Stimulated activated CD4-positive, alpha-beta T cell treated with anti-CD3 and anti-CD28 coated beads, TNF-alpha, amount 100 ng/mL, for 48 hours (primary cell): ENCODE data around the gene CKAP2L.
"Not testable (repeated sequence)": the region's sequence is repeated elsewhere in the genome, so short reads cannot be mapped to it uniquely, and the experiment has no call there.

Source experiments
- DNase-seq, 3 donors: peaks; one replicate each; pipeline ENCODE4 v3.0.0-alpha.2; 2020; ENCODE audit warnings: low read depth in 3 of 3

Gene CKAP2L

DNA sequence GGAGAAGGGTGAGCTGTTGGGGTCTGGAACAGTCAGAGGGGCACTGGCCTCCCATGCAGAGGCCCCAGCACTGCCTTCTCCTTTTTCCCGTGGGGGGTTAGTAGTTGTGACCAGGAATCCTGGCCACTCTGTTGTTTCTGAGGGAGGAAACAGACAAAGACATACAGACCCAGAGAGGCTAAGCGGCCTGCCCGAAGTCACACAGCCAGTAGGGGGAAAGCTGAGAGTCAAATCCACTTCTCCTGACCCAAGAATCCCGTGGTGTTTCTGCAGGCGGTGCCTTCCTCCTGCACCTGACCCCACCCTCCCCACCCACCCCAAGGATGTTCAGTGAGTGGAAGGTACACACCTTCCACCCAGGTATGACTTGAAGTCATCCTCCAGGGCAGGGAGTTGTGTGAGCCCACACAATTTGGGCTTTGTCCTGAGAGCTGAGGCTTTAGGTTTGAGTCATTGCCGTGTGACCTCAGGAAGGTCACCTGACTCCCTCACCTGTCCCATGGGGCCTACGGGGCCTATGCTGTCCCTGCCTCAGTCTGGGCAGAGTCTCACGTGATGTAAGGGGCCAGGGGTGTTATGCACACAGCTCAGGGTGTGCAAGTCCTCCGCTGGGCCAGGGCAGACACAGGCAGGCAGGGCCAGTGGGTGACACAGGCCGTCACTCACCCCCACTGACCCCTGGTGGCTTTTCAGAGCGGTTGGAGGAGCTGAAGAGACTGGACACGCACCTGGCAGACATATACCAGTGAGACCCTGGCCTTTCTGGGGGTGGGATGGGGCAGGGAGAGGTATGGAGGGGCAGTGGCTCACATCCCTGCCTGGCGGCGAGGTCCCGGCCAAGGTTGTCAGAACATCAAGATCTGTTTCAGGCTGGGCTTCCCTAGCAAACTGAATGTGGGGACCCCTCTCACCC is 38.6 kb downstream of the CKAP2L start:
- DNase-seq: no peak

DNA sequence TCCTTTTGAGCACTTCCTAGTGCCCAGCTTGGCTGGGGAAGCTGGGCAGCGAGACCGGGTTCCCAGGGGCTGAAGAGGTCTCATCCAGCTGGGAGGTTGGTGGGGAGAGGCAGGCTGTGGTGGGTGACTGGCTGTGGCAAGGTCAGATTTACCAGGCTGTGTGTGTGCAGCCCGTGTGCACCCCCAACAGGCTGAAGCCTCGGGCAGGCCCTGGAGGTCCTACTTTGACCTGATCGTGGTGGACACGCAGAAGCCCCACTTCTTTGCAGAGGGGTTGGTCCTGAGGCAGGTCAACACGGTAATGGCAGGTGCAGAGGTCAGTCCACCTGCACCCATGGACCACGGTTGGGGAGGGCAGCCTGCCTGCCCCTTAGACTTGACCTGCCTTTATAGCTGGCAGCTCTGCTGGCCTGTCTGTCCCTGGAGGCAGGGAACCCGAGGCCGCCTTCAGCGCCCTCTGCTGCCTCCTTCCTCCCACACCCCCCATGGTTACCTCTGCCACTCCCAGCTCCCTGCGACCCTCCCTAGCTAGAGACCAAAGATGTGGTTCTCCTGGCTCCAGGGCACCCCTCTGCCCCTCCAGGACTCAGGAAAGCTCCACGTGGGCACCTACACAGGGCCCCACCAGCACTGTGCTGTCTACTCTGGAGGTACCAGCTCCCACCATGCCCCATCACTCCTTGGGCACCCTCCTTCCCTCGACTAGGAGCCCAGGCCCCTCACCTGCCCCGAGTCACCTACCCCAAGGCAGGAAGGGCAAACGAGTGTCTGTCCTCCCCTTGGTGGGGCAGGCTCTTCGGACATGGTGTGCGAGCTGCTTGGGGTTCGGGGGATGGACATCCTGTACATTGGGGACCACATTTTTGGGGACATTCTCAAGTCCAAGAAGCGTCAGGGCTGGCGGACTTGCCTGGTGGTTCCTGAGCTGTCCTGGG is 39.6 kb downstream of the CKAP2L start:
- no peak for DNase-seq

DNA sequence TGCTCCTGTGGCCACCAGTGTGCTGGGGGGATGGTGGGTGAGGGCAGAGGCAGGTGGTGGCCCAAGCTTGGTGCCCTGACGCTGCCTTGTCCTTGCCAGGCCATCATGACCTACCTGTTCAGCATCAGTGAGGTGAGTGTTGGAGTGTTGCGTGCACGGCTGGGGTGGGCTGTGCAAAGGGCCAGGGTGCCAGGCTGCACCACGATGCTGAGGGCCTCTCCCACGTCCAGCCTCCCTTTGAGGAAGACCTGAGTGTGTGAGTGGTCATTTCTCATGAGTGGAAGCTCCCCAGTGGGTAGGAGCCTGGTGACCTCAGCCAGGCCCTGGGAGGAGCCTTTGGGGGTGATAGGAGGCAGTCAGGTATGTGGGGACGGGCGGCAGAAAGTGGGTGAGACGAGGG is 40.4 kb downstream of the CKAP2L start:
- DNase-seq: no peak

DNA sequence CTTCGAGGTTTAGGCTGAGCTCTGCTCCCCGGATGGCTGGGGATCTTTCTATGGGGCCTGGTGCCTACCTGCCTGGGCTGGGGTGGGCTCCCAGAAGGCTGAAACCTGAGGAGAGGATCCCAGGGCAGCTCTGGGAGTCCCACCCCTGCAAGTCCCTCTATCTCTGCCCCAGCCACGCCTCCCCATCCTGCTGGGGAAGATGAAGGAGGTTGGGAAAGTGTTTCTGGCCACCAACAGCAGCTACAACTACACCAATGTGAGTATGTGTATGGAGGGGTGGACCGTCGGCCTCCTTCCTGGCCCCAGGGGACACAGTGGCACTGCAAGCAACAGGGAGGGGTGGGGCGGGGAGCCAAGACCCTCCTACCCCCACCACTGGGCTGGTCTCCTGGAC is 40.9 kb downstream of the CKAP2L start:
- no peak for DNase-seq

DNA sequence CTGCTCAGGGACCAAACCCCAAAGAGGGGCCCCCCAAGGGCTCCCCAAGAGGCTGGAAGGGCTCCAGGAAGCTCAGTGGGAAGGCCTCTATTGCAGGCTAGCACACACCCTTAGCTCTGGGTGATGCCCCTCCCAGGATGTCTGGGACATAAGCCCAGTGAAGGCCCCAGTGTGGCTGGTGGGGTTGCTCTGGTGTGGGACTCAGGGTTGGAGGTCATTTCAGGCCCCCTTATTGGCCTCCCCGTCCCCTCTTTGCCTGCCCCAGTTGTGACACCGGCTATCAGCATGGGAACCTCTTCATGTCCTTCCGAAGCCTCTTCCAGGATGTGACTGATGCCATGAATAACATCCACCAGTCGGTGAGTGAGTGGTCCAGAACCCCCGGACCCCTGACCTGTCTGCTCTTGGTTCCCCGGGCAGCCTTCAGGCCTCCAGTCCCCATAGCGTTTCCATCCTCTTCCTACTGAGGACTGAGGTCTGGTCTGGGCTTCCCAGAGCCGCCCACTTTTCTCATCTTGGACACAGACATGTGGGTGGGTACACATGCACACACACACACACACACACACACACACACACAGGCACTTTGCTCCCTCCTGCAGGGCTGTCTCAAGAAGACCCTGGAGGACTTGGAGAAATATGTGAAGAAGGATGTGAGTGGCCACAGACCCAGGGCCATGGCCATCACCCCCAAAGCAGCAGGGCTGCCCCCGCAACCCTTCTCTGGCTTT is 41.4 kb downstream of the CKAP2L start:
- no peak for DNase-seq

DNA sequence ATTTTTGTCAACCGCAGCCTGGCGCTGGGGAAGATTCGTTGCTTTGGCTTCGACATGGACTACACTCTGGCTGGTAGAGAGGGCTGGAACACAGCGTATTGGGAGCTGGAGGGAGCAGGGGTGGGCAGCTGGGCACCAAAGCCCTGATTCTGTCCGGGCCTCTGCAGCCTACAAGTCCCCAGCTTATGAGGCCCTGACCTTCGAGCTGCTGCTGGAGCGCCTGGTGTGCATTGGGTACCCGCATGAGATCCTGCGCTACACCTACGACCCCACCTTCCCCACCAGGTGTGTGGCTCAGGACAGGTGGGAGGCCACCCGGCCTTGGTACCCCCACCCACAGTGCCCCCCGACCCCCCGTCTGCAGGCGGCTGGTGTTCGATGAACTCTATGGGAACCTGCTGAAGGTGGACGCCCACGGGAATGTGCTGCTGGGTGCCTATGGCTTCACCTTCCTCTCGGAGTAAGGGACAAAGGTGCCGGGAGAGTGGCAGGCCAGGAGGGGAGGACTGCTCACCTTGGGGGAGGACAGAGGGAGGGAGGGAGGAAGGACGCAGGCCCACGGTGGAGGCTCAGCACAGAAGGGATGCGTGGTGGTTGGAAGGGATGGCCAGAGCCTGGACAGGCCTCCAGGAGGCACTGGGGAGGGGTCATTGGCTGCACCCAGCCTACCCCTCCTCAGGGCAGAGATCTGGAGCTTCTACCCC is 42.4 kb downstream of the CKAP2L start:
- no peak for DNase-seq

DNA sequence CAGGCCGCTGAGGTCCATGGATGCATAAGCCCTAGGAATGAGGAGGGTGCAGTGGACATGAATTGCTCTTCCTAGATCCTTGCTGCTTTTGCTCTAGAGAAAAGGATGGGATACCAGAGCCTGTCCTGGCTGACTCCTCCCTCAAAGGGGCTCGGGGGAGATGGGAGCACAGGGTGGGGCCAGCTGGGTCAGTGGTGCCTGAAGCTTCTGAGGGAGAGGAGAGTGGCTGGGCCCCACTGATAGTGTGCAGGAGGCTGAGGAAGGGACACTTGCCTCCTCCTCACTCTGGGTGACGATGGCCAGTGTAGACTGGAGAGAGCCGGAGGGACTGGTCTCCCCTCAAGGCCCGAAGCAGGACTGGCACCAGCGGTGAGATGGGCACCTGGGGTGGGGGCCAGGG is 43.6 kb downstream of the CKAP2L start, which contains the start of gene NT5DC4:
NT5DC4 (plus strand) TSS at position 236 of the 400 bp plus-strand sequence; CDS start at position 296, 60 bp downstream.
- no peak for DNase-seq

DNA sequence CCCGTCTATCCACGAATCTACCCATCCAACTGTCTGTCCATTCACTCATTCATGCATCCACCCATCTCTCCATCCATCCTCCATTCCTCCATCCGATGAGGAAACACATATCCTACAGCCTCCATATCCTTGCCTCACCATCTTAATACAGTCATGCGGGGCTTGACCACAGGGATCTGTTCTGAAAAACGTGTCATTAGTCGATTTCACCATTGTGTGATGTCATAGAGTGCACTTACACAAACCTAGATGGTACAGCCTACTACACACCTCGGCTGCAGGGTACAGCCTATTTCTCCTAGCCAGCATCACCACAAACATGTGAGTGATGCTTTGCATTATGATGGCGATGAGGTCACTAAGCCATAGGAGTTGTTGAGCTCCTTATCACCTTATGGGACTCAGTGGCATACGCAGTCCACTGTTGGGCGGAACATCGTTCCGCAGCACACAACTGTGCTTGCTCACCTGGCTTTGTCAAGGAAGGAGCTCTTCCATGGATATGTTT is 45.5 kb downstream of the CKAP2L start:
- no peak for DNase-seq

DNA sequence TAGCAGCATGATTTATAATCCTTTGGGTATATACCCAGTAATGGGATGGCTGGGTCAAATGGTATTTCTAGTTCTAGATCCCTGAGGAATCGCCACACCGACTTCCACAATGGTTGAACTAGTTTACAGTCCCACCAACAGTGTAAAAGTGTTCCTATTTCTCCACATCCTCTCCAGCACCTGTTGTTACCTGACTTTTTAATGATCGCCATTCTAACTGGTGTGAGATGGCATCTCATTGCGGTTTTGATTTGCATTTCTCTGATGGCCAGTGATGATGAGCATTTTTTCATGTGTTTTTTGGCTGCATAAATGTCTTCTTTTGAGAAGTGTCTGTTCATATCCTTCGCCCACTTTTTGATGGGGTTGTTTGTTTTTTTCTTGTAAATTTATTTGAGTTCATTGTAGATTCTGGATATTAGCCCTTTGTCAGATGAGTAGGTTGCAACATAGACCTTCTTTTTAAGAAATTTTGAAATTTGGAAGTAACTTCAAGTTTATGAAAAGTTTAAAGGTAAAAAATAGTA is 47.5 kb downstream of the CKAP2L start:
- not testable (repeated sequence) for DNase-seq

DNA sequence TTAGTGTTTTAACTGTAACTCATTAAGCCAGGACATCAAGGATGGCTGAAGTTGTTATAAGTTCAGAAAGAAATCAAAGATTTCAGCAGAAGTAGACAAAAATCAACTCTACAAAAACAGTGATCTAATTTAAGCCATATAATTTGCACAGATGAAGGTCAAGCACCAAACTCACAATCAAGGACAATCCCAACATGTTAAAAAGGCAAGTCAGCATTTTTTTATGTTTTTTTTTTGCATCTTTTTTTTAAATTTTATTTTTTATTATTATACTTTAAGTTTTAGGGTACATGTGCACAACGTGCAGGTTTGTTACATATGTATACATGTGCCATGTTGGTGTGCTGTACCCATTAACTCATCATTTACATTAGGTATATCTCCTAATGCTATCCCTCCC is 48.3 kb downstream of the CKAP2L start:
- DNase-seq: not testable (repeated sequence)

DNA sequence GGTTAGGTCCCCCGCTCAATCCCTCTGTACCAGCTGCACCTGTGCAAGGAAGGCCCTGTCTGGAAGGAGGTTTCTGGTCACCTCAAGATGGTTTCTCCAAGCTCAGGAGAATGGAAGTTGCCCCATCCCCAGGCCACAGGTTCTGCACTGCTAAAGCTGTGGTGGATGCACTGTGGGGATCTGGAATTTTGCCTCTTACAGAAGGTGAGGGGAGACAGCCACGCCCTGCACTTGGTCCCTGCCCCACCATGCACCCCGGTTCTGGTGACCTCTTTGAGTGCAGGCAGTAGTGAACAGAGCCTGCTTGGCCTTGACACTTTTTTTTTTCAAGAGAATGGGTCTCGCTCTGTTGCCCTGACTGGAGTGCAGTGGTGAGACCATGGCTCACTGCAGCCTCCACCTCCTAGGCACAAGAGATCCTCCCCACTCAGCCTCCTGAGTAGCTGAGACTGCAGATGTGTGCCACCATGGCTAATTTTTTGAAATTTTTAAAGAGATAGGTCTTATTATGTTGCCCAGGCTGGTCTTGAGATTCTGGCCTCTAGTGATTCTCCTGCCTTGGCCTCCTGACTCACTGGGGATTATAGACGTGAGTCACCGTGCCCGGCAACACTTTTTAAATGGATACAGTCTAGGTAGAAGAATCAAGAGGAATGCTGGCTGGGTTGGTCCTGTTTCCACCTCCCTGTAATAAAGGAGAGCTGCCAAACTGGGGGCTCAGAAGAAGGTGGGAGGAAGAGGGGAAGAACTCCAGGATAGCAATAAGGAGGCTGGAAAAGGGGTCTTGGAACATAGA is 49.4 kb downstream of the CKAP2L start:
- DNase-seq: no peak

DNA sequence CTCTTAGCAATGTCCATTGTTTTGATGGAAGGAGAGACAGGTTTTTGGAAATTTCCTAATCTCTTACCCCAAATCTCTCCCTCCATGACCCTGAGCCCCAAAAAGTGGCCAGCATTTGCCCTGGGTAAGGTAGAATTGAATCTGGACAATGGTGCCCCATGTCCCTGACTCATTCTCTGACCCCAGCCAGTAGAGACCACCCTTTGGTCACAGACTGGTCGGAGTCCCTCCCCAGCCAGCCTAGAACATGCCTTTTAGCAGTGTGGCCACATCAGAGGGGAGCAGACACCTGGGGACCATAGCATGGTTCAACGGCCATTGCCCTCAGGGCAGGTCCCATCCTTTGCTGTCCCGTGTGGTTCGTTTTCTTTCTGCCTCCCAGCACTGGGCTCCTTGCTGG is 50.1 kb downstream of the CKAP2L start:
- DNase-seq: no peak

DNA sequence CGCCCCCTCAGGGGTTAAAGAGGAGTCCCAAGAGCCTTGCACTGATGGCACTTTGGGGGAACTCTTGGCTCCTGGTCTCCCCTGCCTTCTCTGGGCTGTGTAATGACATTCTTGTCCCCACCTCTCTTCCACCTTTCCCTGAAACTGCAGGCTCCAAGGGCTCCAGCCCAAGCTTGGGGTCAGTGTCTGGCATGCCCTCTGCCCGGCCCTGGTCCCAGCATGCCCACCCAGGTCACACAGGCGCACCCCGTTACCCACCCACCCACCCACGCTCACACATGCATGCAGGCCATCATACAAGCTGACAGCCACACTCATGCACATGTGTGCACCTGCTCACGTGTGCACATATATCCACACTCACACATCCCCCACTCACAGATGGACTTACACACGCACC is 50.5 kb downstream of the CKAP2L start:
- no peak for DNase-seq

DNA sequence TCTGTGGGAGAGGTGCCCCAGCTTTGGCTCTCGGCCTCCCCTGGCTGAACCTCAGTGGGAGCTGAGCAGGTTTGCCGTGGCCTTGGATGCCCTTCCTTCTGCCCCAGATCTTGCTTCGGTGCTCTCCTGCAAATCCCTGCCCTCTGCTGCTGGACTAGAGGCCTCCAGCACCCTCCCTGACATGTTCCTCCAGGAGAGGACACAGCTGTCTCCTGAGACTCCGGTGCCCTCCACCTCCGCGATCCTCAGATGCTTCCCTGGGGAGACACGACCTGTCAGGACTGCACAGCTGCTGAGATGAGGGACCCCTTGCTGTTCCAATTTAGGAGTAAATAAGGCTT is 50.9 kb downstream of the CKAP2L start:
- no peak for DNase-seq

DNA sequence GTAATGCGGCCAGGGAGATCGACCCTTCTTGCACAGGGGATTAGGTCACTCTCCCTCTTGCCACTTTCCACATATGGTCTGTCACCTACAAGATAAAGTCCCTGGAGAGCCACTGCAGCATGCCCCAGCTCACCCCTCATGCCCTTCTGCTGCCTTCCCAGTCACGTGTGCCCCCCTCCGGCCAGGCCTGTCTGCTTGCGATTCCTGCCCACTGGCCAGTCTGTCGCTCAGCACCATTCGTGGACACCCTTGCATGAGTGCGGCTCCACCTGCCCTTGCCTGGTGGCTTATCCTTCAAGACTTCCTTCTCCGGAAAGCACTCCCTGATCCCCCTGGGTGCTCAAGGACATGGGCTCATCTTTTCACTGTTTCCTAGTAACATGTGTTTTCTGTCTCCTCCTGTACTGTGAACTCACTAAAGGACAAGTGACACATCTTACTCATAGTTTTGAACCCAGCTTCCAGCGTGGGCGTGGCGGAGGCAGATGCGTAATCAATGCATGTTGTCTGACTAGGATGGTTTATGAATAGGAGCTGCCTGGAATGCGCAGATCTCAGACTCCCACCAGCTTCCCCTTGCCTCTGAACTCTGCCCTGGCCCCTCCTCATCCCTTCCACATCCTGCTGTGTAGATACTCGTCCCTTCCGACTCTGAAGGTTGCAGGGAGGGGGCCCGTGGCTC is 51.4 kb downstream of the CKAP2L start:
- DNase-seq: peak; percentile 36 to 62 (median 61)

DNA sequence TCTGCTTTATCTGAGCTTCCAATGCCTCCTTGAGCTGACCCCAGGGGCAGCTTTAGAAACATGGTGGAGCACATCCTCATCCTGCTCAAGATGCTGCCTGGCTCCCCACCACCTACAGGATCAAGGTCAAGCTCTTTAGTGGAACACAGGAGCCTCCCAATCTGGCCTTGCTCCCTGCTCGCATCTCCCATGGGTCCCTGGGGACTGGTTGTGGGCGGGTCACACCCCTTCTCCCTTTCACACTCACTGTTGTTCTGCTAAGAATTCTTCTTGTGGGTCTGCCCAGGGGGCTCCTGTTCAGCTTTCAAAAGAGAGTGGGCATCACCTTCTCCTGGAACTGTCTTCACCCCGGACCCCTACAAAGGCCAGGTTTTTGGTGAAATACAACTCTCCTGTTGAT is 51.9 kb downstream of the CKAP2L start:
- no peak for DNase-seq

DNA sequence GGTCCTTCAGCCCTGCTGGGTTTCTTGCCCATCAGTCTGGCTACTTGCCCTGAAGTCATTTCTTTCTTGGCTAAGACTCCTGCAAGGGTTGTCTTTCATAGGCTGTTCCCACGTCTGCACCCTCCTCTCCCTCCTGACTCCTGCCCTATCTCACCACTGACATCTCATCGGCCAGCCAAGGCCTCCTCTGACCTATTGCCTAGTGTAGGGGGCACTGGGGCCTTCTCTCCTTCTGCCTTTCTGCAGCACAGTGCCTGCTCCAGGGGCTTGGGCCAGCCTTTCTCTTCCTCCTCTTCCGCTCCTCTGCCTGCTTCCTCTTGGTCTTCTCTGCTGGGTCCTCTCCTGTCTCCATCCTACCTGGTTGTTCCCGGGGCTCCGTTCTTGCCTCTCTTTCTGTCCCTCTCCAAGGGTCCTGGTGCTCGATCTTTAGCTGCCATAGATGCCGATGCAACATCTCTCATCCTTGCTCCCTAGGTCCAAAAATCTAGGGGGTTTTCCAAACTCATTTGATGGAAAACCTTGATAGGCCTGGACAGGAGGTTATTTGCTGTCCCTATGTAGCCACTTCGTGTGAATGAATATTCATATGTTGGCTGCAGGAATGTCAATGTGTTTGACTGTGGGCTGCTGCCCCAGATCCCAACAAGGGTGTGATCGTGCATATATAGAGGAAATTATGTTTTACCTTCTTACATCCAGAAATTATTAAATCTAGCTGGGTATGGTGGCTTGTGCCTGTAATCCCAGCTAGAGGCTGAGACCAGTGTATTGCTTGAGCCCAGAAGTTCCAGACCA is 53.3 kb downstream of the CKAP2L start:
- no peak for DNase-seq

DNA sequence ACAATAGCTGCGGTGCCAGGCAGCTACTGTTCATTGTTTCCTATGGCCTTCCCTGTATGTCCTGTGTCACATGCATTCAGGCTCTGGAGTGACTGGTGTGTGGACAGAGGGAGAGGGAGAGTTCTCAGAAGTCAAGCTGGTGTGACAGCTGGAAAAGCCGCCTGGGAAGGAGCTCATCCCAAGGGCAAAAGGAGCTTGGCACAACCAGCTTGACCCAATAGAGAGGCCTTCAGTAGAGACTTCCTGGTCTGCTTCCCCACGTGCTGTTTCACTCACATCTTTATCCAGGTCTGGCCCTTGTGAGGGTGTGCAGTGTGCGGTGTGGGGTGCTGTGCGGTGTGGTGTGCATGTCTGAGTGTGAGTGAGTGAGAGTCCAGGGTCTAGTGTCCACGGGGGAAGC is 54.7 kb downstream of the CKAP2L start:
- DNase-seq: no peak

DNA sequence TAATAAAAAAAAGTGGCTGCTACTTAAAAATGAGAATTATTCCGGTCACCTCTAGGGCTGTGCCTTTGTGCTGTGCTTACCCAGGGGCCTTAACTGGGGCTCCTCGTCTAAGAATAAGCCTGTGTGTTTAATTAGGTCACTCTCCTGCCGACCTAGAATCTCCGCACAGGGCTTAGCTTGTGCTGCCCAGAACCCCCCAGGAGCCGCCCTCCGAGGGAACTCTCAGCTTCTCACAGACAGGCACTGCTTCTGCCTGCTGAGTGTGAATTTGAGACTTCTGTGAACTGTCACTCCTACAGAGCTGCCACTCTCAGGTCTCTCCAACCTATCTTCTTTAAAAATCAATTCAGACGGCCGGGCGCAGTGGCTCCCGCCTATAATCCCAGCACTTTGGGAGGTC is 55.4 kb downstream of the CKAP2L start:
- DNase-seq: no peak
